ENCODE results near the gene KIAA0232. TPM values are rescaled to one million over a fixed set of nuclear protein-coding genes. Genes with fewer than 3 reads are reported as not detected.

KIAA0232 gene
- total and polyA plus RNA-seq, 9 of the 15 experiments (the other 6 are each of a cell fraction or from before 2014, with no cell fraction given), result 3.5 to 17.4 (median 13.0) TPM

DNA sequence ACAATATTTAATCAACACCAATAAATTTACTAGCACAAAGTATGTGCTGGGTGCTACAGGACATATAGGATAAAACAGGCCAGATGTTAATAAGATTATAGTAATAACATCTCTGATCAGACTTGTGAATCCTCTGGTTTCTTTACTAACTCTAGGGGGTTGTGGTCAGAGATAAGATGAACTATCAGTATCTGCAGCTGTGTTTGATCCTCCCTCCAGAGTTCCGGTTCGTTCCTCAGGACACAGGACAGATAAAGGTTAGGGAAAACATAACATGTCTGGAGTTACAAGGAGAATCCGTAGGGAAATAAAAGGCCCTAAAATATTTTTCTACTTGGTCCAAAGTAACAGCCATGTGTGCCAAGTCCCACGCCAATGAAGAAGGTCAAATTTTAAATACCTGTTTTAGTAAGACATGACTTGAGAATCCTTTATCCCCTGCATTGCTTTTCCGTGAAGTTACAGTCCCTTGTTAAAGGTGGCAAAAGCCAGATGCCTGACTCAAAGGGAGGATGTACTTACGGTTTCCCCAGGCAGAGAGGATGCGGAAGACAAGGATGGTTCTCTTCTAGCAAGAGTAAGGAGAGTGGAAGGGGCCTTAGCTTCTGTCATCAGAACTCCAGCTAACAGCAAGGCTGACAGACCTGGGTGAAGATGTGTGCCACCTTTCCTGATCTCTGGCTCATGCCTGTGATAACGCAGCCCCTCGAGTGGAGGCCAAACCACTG, 44.4 kb downstream of the KIAA0232 start (continued):
- TF ChIP-seq, protein P1, sequence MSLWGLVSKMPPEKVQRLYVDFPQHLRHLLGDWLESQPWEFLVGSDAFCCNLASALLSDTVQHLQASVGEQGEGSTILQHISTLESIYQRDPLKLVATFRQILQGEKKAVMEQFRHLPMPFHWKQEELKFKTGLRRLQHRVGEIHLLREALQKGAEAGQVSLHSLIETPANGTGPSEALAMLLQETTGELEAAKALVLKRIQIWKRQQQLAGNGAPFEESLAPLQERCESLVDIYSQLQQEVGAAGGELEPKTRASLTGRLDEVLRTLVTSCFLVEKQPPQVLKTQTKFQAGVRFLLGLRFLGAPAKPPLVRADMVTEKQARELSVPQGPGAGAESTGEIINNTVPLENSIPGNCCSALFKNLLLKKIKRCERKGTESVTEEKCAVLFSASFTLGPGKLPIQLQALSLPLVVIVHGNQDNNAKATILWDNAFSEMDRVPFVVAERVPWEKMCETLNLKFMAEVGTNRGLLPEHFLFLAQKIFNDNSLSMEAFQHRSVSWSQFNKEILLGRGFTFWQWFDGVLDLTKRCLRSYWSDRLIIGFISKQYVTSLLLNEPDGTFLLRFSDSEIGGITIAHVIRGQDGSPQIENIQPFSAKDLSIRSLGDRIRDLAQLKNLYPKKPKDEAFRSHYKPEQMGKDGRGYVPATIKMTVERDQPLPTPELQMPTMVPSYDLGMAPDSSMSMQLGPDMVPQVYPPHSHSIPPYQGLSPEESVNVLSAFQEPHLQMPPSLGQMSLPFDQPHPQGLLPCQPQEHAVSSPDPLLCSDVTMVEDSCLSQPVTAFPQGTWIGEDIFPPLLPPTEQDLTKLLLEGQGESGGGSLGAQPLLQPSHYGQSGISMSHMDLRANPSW (CRISPR knock-in tag; IDR thresholded peaks at IDR 0.05), result no peak
- TF ChIP-seq SMAD3 (CRISPR knock-in tag; conservative IDR thresholded peaks at IDR 0.05) (no peak), NFXL1 (CRISPR knock-in tag; IDR thresholded peaks at IDR 0.05) (no peak), ILK (tag; IDR thresholded peaks at IDR 0.05; ENCODE audit: borderline replicate concordance, low read depth) (no peak), ZNF830 (CRISPR knock-in tag; IDR thresholded peaks at IDR 0.05) (no peak), CC2D1A (IDR thresholded peaks at IDR 0.05) (peak; percentile 47; the same call in 1 of the 2 replicates), MAFK (IDR thresholded peaks at IDR 0.05; ENCODE audit: low read length) (no peak), ZNF232 (CRISPR knock-in tag; IDR thresholded peaks at IDR 0.05) (no peak), NELFE (IDR thresholded peaks at IDR 0.05; ENCODE audit: insufficient read depth, insufficient read length) (no peak), CHCHD3 (CRISPR knock-in tag; IDR thresholded peaks at IDR 0.05) (no peak), TAF15 (IDR thresholded peaks at IDR 0.05; ENCODE audit: low read depth, low read length) (no peak), CHD7 (IDR thresholded peaks at IDR 0.05; ENCODE audit: low read depth, low read length) (no peak)
- TF ChIP-seq, protein P2, sequence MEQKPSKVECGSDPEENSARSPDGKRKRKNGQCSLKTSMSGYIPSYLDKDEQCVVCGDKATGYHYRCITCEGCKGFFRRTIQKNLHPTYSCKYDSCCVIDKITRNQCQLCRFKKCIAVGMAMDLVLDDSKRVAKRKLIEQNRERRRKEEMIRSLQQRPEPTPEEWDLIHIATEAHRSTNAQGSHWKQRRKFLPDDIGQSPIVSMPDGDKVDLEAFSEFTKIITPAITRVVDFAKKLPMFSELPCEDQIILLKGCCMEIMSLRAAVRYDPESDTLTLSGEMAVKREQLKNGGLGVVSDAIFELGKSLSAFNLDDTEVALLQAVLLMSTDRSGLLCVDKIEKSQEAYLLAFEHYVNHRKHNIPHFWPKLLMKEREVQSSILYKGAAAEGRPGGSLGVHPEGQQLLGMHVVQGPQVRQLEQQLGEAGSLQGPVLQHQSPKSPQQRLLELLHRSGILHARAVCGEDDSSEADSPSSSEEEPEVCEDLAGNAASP (IDR thresholded peaks at IDR 0.05), result no peak

Data from K562 (cell line).